A673 (cell line): Measurements from ENCODE around the gene ROMO1.

ENCODE experiments used
- EZH2 ChIP-seq: fragments of 200-600 bp; sonication (generic); IDR thresholded peaks from 2 replicates; pipeline ENCODE4 v1.6.1; 2017; ENCODE audit warnings: borderline replicate concordance, low read depth, mild to moderate bottlenecking, mixed read lengths, antibody characterized with exemption, low read length; ENCODE audit not compliant: poor library complexity, severe bottlenecking
- TF ChIP-seq, protein P1 (sequence below): fragments of 300-800, 200-600 bp; sonication (generic); conservative IDR thresholded peaks from 2 replicates; pipeline ENCODE4 v1.5.1; 2017; ENCODE audit warnings: low read depth, mild to moderate bottlenecking, antibody characterized with exemption, low read length, moderate library complexity, mixed read lengths

DNA sequence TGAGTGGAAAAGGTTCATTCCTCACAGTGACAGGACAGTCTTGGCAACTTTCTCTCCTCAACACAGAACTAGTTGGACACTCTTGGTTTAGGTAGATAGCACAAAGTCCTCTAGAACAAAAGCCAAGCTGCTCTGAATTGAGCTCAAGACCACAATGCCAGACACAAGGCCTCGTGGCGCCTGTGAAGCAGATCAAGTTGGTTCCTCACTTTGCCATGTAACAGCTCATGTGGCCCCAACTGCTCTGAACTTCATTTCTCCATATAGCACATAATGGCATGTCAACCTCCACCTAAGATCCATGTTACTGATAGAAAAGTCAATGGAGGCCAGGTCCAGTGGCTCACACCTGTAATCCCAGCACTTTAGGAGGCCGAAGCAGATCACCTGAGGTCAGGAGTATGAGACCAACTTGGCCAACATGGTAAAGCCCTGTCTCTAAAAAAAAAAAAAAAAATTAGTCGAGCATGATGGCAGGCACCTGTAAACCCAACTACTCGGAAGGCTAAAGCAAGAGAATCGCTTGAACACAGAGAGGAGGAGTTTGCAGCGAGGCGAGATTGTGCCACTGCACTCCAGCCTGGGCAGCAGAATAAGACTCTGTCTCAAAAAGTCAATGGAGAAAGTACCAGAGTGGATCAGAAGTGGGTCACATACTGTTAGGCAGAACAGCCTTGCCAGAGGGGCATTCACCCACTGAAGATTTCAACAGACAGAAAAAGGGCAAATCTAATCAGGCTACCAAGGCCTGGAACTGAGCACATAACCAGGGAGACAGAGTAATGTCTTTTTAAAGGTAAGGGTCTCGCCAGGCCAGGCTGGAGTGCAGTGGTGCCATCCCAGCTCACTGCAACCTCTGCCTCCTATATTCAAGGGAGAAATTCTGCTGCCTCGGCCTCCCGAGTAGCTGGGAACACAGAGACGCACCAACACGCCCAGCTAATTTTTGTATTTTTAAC, 21.2 kb downstream of the ROMO1 start:
- TF ChIP-seq, protein P1, sequence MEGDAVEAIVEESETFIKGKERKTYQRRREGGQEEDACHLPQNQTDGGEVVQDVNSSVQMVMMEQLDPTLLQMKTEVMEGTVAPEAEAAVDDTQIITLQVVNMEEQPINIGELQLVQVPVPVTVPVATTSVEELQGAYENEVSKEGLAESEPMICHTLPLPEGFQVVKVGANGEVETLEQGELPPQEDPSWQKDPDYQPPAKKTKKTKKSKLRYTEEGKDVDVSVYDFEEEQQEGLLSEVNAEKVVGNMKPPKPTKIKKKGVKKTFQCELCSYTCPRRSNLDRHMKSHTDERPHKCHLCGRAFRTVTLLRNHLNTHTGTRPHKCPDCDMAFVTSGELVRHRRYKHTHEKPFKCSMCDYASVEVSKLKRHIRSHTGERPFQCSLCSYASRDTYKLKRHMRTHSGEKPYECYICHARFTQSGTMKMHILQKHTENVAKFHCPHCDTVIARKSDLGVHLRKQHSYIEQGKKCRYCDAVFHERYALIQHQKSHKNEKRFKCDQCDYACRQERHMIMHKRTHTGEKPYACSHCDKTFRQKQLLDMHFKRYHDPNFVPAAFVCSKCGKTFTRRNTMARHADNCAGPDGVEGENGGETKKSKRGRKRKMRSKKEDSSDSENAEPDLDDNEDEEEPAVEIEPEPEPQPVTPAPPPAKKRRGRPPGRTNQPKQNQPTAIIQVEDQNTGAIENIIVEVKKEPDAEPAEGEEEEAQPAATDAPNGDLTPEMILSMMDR = no peak
- TF ChIP-seq EZH2 = no peak
